ENCODE results near the gene NUP88. TPM values are rescaled to one million over a fixed set of nuclear protein-coding genes. Genes with fewer than 3 reads are reported as not detected.

Gene NUP88
- total RNA-seq, 1 donor from 2014 or later, result 37.3 TPM

DNA sequence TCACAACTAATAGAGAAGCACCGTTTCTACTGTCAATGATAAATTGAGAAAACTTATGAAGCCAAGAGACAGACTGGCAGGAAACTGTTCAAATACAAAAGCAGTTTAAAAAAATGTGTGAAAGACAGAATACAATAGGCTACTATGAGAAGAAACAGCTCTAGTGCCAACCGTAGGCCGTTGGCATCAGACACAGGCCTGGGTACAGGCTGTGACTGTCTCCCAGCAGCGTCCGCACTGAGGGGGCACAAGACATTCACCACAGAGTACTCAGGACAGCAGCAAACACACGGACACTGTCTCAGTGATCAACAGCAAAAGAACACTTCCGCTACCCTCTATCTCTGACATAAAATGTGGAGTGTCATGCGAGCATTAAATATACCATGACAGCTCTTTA lies 27.3 kb upstream of the NUP88 start:
- no peak overlapping the region for H3K4me3 ChIP-seq
- intact Hi-C loops (cut with micrococcal nuclease), result no loop called here
- H3K9me3 ChIP-seq (replicated peaks), result no peaks in the 10 kb centered on the region
- no peak for DNase-seq
- H3K27me3 ChIP-seq (ENCODE audit: low read depth), result no peaks in the 10 kb centered on the region
- H3K27ac ChIP-seq (replicated peaks), result no peak overlapping the region
- H3K4me1 ChIP-seq, result no peaks in the 10 kb centered on the region
- TF ChIP-seq, protein P1, sequence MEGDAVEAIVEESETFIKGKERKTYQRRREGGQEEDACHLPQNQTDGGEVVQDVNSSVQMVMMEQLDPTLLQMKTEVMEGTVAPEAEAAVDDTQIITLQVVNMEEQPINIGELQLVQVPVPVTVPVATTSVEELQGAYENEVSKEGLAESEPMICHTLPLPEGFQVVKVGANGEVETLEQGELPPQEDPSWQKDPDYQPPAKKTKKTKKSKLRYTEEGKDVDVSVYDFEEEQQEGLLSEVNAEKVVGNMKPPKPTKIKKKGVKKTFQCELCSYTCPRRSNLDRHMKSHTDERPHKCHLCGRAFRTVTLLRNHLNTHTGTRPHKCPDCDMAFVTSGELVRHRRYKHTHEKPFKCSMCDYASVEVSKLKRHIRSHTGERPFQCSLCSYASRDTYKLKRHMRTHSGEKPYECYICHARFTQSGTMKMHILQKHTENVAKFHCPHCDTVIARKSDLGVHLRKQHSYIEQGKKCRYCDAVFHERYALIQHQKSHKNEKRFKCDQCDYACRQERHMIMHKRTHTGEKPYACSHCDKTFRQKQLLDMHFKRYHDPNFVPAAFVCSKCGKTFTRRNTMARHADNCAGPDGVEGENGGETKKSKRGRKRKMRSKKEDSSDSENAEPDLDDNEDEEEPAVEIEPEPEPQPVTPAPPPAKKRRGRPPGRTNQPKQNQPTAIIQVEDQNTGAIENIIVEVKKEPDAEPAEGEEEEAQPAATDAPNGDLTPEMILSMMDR (IDR thresholded peaks at IDR 0.05; ENCODE audit: borderline replicate concordance), result no peak
- peaks cover 84% of the 10 kb centered on the region for H3K36me3 ChIP-seq

DNA sequence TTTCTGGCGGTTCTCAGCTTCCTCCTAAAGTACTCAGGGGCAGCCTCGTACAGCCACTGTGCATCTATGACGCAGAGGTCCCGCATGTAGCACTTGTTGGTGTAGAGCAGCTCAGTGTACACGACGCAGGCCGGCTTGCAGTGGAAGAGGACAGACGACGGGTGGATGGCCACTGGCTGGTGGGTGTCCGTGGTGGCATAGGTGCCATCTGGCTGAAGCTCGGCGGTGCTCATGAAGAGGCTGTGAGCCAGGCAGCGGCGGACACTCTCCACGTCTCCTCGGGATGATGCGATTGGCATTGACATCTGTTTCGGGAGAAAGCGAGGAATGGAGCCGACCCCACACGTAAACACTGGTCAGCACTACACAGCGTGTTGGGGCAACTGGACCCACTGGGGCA lies 24.7 kb upstream of the NUP88 start:
- intact Hi-C loops (cut with micrococcal nuclease), result no loop called here
- Histone ChIP-seq H3K27me3 (ENCODE audit: low read depth) (no peaks in the 10 kb centered on the region), H3K27ac (replicated peaks) (no peak overlapping the region), H3K36me3 (peaks cover 58% of the 10 kb centered on the region), H3K4me1 (peaks cover 7% of the 10 kb centered on the region), H3K9me3 (replicated peaks) (no peaks in the 10 kb centered on the region), H3K4me3 (no peak overlapping the region)
- TF ChIP-seq, protein P1 (IDR thresholded peaks at IDR 0.05; ENCODE audit: borderline replicate concordance), result no peak
- no peak for DNase-seq

DNA sequence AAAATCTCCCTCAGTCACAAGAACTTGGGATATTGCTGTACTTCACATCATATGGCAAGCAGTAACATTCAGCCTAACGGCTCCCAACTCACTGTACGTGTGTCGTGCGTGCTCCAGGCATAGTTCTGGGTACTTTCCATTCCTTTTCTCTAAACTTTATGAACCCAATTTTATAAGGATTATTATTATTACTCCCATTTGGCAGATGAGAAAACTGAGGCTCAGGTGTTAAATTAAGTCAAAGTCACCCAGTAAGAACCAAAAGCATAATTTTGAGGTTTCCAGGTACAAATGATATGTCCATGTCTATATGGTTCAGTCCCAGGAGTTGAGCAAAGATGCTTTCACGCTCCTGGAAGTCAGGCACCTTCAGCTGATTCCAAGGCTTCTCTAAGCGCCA lies 24.3 kb upstream of the NUP88 start:
- Histone ChIP-seq H3K9me3 (replicated peaks) (no peaks in the 10 kb centered on the region), H3K4me3 (no peak overlapping the region), H3K36me3 (peaks cover 53% of the 10 kb centered on the region), H3K27ac (replicated peaks) (no peak overlapping the region), H3K4me1 (peaks cover 9% of the 10 kb centered on the region), H3K27me3 (ENCODE audit: low read depth) (no peaks in the 10 kb centered on the region)
- DNase-seq, result no peak
- intact Hi-C loops (cut with micrococcal nuclease), result no loop called here
- TF ChIP-seq, protein P1 (IDR thresholded peaks at IDR 0.05; ENCODE audit: borderline replicate concordance), result no peak

DNA sequence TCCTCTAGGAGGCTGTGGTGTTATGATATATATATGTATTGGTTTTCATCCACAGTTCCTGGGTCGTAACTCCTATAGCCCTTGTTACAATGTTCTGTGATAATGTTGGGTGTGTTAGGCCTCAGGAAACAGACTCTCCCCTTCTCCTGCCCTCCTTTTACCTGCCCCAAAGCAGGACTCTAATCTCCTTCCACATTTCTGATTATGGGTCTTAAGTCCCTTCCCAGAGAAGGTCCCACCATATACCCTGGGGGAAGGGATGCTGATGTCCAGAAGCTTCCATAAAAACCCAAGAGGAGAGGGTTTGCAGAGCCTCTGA lies 19.9 kb upstream of the NUP88 start:
- no peaks in the 10 kb centered on the region for H3K27me3 ChIP-seq (ENCODE audit: low read depth)
- intact Hi-C loops (cut with micrococcal nuclease), result no loop called here
- no peaks in the 10 kb centered on the region for H3K9me3 ChIP-seq (replicated peaks)
- peak overlapping the region; percentile 87 for H3K27ac ChIP-seq (replicated peaks)
- peaks cover 44% of the 10 kb centered on the region for H3K36me3 ChIP-seq
- no peak for DNase-seq
- TF ChIP-seq, protein P1 (IDR thresholded peaks at IDR 0.05; ENCODE audit: borderline replicate concordance), result peak; percentile 45
- peak overlapping the region; percentile 86 for H3K4me3 ChIP-seq
- H3K4me1 ChIP-seq, result peaks cover 39% of the 10 kb centered on the region

DNA sequence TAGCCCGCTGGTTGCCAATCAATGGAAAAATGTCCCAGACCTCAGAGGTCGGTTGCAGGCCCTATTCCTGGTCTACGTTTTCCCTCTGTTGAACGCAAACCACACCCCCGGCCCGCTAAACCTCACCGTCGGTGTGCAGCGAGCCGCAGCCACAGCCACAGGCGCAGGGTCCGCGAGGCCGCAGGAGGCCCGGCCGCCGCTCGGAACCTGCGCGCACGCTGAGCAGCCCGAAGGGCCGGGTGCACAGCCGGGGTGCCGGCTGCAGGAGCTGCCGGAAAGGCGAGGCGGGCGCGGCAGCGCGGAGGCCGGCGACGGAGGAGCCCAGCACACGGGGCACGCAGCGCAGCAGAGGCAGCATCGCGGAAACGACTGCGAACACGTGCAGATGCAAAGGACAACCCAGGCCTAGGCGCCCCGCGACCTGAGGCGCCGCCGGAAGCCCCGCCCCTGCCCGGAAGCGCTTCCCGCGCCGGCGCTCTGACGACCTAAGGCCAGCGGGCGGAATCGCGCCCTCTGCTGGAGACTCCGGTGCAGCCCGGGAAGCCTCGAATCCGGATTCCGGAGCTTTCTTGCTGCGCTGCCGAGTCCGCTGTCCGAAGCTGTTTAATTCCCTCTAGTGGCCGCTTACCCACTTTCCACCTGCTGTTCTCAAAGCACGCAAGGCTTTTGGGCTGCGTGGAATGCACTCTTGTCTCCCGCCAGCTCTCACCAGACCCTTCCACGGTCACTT lies 19.4 kb upstream of the NUP88 start, which contains the start of gene C1QBP:
TSS of gene C1QBP (minus strand) at position 440 of the 730 bp plus-strand sequence. CDS start at position 358, 82 bp downstream.
- Histone ChIP-seq H3K4me3 (peak within 1 kb of the TSS; percentile 86), H3K36me3 (peaks cover 44% of the 10 kb centered on the region)
- intact Hi-C loops (cut with micrococcal nuclease), result no loop called here

More for the DNA sequence above, 19.4 kb upstream of the NUP88 start, which contains the start of gene C1QBP:
- H3K27me3 ChIP-seq (ENCODE audit: low read depth), result no peaks in the 10 kb centered on the region
- H3K4me1 ChIP-seq, result peaks cover 40% of the 10 kb centered on the region
- no peaks in the 10 kb centered on the region for H3K9me3 ChIP-seq (replicated peaks)
- DNase-seq, result peak; percentile 93
- TF ChIP-seq, protein P1 (IDR thresholded peaks at IDR 0.05; ENCODE audit: borderline replicate concordance), result peak; percentile 100
- H3K27ac ChIP-seq (replicated peaks), result peak within 1 kb of the TSS; percentile 87

Data from left ventricle myocardium inferior (tissue), 1 donor.